Hematopoietic multipotent progenitor cell treated with erythropoietin and hydrocortisone succinate and interleukin-3 and kit ligand, for 8 days (in vitro differentiated cells): Measurements from ENCODE around the gene PPDPF.

Source experiments
- DNase-seq: peaks from one replicate; pipeline ENCODE4 v3.0.0-alpha.2; 2015

The PPDPF gene

GRCh38 chr20:63522091-63522868, 1.7 kb downstream of the PPDPF start:
- peak; percentile 44 for DNase-seq

- DNase-seq = no peak
Measured at GRCh38 chr20:63522981-63523611, 2.5 kb downstream of the PPDPF start.

GRCh38 chr20:63525185-63525584, 4.6 kb downstream of the PPDPF start:
- DNase-seq = no peak

GRCh38 chr20:63525971-63526370, 5.4 kb downstream of the PPDPF start:
- no peak for DNase-seq

- no peak for DNase-seq
Measured at GRCh38 chr20:63527184-63527583, 6.6 kb downstream of the PPDPF start.

GRCh38 chr20:63529180-63529860, 8.8 kb downstream of the PPDPF start:
- no peak for DNase-seq

GRCh38 chr20:63529861-63530787, 9.6 kb downstream of the PPDPF start:
- DNase-seq = no peak

GRCh38 chr20:63530788-63531160, 10.2 kb downstream of the PPDPF start:
- no peak for DNase-seq

- DNase-seq = no peak
Measured at GRCh38 chr20:63531686-63532448, 11.3 kb downstream of the PPDPF start.

GRCh38 chr20:63532449-63532971, 11.9 kb downstream of the PPDPF start:
- DNase-seq = no peak

GRCh38 chr20:63533388-63533787, 12.8 kb downstream of the PPDPF start:
- no peak for DNase-seq

- no peak for DNase-seq
Measured at GRCh38 chr20:63533871-63534393, 13.4 kb downstream of the PPDPF start.

GRCh38 chr20:63534427-63534830, 13.9 kb downstream of the PPDPF start:
- DNase-seq = no peak

- DNase-seq = no peak
Measured at GRCh38 chr20:63534831-63535651, 14.5 kb downstream of the PPDPF start.

GRCh38 chr20:63536241-63536977, 15.8 kb downstream of the PPDPF start:
- no peak for DNase-seq

- DNase-seq = peak; percentile 49
Measured at GRCh38 chr20:63536997-63537524, 16.5 kb downstream of the PPDPF start, which contains the start of gene PTK6. PTK6 (minus strand) TSS chr20:63537376; CDS start chr20:63537314, 62 bp downstream.

- peak; percentile 95 for DNase-seq
Measured at GRCh38 chr20:63537525-63538203, 17.1 kb downstream of the PPDPF start.

GRCh38 chr20:63538204-63539091, 17.9 kb downstream of the PPDPF start:
- no peak for DNase-seq
